ENCODE data around the gene TGFBR3L. TPM values are rescaled to one million over a fixed set of nuclear protein-coding genes. Genes with fewer than 3 reads are reported as not detected.
A peak's percentile ranks its signal among the peaks of the same experiment; 100 is the strongest.

Gene TGFBR3L
- total RNA-seq, 1 donor: 0.10 TPM

- no peak overlapping the region for H3K4me3 ChIP-seq (ENCODE audit: low read length)
- H3K9me3 ChIP-seq (ENCODE audit: low read depth, low read length): no peaks in the 10 kb centered on the region
- no peaks in the 10 kb centered on the region for H3K4me1 ChIP-seq (ENCODE audit: insufficient read depth, low read length)
- no peaks in the 10 kb centered on the region for H3K27me3 ChIP-seq (ENCODE audit: insufficient read depth, low read length)
These were observed 18.3 kb downstream of the TGFBR3L start for GRCh38 chr19:7932930-7933300.

- no peaks in the 10 kb centered on the region for H3K27me3 ChIP-seq (ENCODE audit: insufficient read depth, low read length)
- no peaks in the 10 kb centered on the region for H3K9me3 ChIP-seq (ENCODE audit: low read depth, low read length)
- no peak overlapping the region for H3K4me3 ChIP-seq (ENCODE audit: low read length)
- H3K4me1 ChIP-seq (ENCODE audit: insufficient read depth, low read length): no peaks in the 10 kb centered on the region
These were observed 18.8 kb downstream of the TGFBR3L start for GRCh38 chr19:7933411-7933810.

- H3K4me3 ChIP-seq (ENCODE audit: low read length): no peak overlapping the region
- no peaks in the 10 kb centered on the region for H3K27me3 ChIP-seq (ENCODE audit: insufficient read depth, low read length)
- H3K9me3 ChIP-seq (ENCODE audit: low read depth, low read length): no peaks in the 10 kb centered on the region
- no peaks in the 10 kb centered on the region for H3K4me1 ChIP-seq (ENCODE audit: insufficient read depth, low read length)
These were observed 19.4 kb downstream of the TGFBR3L start for GRCh38 chr19:7933828-7934725.

- Histone ChIP-seq H3K4me3 (ENCODE audit: low read length) (no peak overlapping the region), H3K9me3 (ENCODE audit: low read depth, low read length) (no peaks in the 10 kb centered on the region), H3K4me1 (ENCODE audit: insufficient read depth, low read length) (no peaks in the 10 kb centered on the region)
These were observed 20.1 kb downstream of the TGFBR3L start for GRCh38 chr19:7934766-7935165.

DNA sequence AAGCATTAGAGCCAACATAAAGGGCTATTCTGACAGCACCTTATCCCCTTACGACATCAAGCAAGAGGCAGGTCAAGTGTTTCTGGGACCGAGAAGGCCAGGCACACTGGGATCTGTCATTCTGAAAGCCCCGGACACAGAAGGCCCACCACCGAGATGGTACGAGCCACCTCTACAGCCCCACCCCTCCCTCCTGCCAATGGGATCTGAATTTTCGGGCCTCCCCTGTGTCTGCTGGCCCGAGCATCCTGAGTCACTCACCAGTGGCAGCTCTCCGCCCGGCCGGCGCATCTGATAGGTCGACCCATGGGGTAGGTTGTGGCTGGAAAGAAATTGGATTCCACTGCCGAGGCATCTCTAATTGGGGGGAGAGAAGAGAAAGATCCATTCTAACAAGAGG is 26.2 kb downstream of the TGFBR3L start:
- Histone ChIP-seq H3K4me1 (ENCODE audit: insufficient read depth, low read length) (peaks cover 22% of the 10 kb centered on the region), H3K27me3 (ENCODE audit: insufficient read depth, low read length) (no peaks in the 10 kb centered on the region), H3K9me3 (ENCODE audit: low read depth, low read length) (no peaks in the 10 kb centered on the region), H3K4me3 (ENCODE audit: low read length) (no peak overlapping the region)

More at GRCh38 chr19:7934766-7935165, 20.1 kb downstream of the TGFBR3L start:
- no peaks in the 10 kb centered on the region for H3K27me3 ChIP-seq (ENCODE audit: insufficient read depth, low read length)

GRCh38 chr19:7941895-7942596 is 27.4 kb downstream of the TGFBR3L start:
- H3K4me1 ChIP-seq (ENCODE audit: insufficient read depth, low read length): peaks cover 22% of the 10 kb centered on the region
- H3K27me3 ChIP-seq (ENCODE audit: insufficient read depth, low read length): no peaks in the 10 kb centered on the region
- H3K9me3 ChIP-seq (ENCODE audit: low read depth, low read length): no peaks in the 10 kb centered on the region
- no peak overlapping the region for H3K4me3 ChIP-seq (ENCODE audit: low read length)

GRCh38 chr19:7942981-7943443 is 28.4 kb downstream of the TGFBR3L start:
- H3K4me3 ChIP-seq (ENCODE audit: low read length): peak overlapping the region; percentile 73

GRCh38 chr19:7943444-7944176 is 29.0 kb downstream of the TGFBR3L start, which contains the start of gene TIMM44:
TIMM44 (minus strand) TSS chr19:7943666; CDS start chr19:7943651, 15 bp downstream.
- peak within 1 kb of the TSS; percentile 73 for H3K4me3 ChIP-seq (ENCODE audit: low read length)

More at GRCh38 chr19:7942981-7943443, 28.4 kb downstream of the TGFBR3L start:
- Histone ChIP-seq H3K27me3 (ENCODE audit: insufficient read depth, low read length) (no peaks in the 10 kb centered on the region), H3K4me1 (ENCODE audit: insufficient read depth, low read length) (peaks cover 22% of the 10 kb centered on the region), H3K9me3 (ENCODE audit: low read depth, low read length) (no peaks in the 10 kb centered on the region)

DNA sequence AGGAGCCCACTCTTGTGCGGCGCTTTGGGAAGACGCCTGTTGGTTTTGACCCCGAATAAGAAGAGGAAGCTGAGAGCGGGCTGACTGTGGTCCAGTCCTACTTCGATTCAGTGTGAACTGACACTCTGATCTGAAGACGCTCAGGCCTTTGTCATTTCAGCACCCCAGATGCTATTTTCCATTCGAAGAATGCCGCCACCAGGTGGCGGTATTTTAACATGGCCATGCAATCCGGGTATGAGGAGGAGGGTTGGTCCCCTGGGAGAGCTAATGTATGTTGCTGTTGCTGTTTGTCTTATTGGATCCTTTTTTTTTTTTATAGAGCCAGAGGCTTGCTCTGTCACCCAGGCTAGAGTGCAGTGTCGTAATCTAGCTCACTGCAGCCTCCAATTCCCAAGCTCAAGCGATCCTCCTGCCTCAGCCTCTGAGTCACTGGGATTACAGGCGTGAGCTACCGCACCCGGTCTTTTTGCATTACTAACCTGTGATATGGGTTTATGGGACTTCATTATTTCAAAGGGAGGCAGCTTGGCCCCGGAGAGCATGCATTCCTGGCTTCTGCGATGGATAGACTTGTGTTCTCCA is 29.6 kb downstream of the TGFBR3L start:
- Histone ChIP-seq H3K4me1 (ENCODE audit: insufficient read depth, low read length) (peaks cover 22% of the 10 kb centered on the region), H3K27me3 (ENCODE audit: insufficient read depth, low read length) (no peaks in the 10 kb centered on the region), H3K4me3 (ENCODE audit: low read length) (peak overlapping the region; percentile 73), H3K9me3 (ENCODE audit: low read depth, low read length) (no peaks in the 10 kb centered on the region)

More at GRCh38 chr19:7943444-7944176, 29.0 kb downstream of the TGFBR3L start, which contains the start of gene TIMM44:
- peaks cover 22% of the 10 kb centered on the region for H3K4me1 ChIP-seq (ENCODE audit: insufficient read depth, low read length)
- no peaks in the 10 kb centered on the region for H3K27me3 ChIP-seq (ENCODE audit: insufficient read depth, low read length)
- H3K9me3 ChIP-seq (ENCODE audit: low read depth, low read length): no peaks in the 10 kb centered on the region

DNA sequence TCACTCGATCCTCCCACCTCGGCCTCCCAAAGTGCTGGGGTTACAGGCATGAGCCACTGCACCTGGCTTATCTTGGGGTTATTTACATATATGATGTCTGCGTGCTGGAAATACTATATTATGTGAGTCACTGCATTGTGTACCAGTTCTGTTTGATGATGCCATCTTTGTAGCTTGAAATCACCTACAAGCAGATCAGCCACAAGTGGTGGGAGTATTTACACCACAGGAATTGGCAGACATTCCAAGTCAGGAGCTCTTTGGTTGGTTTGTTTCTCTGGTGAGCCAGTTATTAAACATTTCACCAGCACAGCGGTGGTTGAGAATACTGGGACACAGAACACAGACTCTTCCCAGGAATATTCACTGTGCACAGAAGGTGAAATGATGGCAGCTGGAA is 33.3 kb downstream of the TGFBR3L start:
- Histone ChIP-seq H3K4me3 (ENCODE audit: low read length) (no peak overlapping the region), H3K9me3 (ENCODE audit: low read depth, low read length) (no peaks in the 10 kb centered on the region), H3K4me1 (ENCODE audit: insufficient read depth, low read length) (peaks cover 11% of the 10 kb centered on the region), H3K27me3 (ENCODE audit: insufficient read depth, low read length) (no peaks in the 10 kb centered on the region)

DNA sequence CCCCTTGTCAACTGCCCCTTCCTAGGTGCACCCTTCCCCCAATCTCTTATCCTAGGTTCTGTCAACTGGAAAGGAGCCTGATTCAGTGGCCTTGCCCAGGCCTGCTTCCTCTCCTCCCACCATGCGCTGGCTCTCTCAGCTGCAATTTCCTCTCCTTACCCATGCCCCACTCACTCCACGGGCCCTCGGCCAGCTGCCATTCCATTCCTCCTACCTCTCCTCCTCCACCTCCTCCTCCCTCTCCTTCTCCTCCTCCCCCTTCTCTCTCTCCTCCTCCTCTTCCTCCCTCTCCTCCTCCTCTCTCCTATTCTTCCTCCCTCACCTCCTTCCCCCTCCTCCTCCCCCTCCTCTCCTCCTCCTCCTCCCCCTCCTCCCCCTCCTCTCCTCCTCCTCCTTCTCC is 38.4 kb downstream of the TGFBR3L start:
- Histone ChIP-seq H3K9me3 (ENCODE audit: low read depth, low read length) (no peaks in the 10 kb centered on the region), H3K4me1 (ENCODE audit: insufficient read depth, low read length) (no peaks in the 10 kb centered on the region), H3K4me3 (ENCODE audit: low read length) (no peak overlapping the region), H3K27me3 (ENCODE audit: insufficient read depth, low read length) (no peaks in the 10 kb centered on the region)

GRCh38 chr19:7953576-7953975 is 38.9 kb downstream of the TGFBR3L start:
- Histone ChIP-seq H3K27me3 (ENCODE audit: insufficient read depth, low read length) (no peaks in the 10 kb centered on the region), H3K4me1 (ENCODE audit: insufficient read depth, low read length) (no peaks in the 10 kb centered on the region), H3K9me3 (ENCODE audit: low read depth, low read length) (no peaks in the 10 kb centered on the region), H3K4me3 (ENCODE audit: low read length) (no peak overlapping the region)

- H3K4me1 ChIP-seq (ENCODE audit: insufficient read depth, low read length): no peaks in the 10 kb centered on the region
- H3K9me3 ChIP-seq (ENCODE audit: low read depth, low read length): no peaks in the 10 kb centered on the region
- no peaks in the 10 kb centered on the region for H3K27me3 ChIP-seq (ENCODE audit: insufficient read depth, low read length)
- H3K4me3 ChIP-seq (ENCODE audit: low read length): no peak overlapping the region
These were observed 41.1 kb downstream of the TGFBR3L start for GRCh38 chr19:7955696-7956095.

- H3K27me3 ChIP-seq (ENCODE audit: insufficient read depth, low read length): no peaks in the 10 kb centered on the region
These were observed 44.6 kb downstream of the TGFBR3L start for GRCh38 chr19:7959211-7959610.

More at GRCh38 chr19:7959211-7959610, 44.6 kb downstream of the TGFBR3L start:
- Histone ChIP-seq H3K4me3 (ENCODE audit: low read length) (no peak overlapping the region), H3K4me1 (ENCODE audit: insufficient read depth, low read length) (no peaks in the 10 kb centered on the region), H3K9me3 (ENCODE audit: low read depth, low read length) (no peaks in the 10 kb centered on the region)
